HL-60 (cell line): ENCODE results near the gene PLXNB3.

Experiments
- DNase-seq, 2 experiments: peaks; one replicate each; pipeline ENCODE4 v3.0.0-alpha.2; 2010 to 2020; ENCODE audit warnings: low read depth in 1 of 2, low spot score in 1 of 2
- H3K27ac ChIP-seq: fragments of 250-450 bp; sonication (Bioruptor Pico); replicated peaks from 2 replicates; pipeline ENCODE4 v1.5.1; 2020; ENCODE audit warnings: mild to moderate bottlenecking, moderate library complexity
- H3K27me3 ChIP-seq: fragments of 250-450 bp; sonication (Bioruptor Pico); 2 replicates; pipeline ENCODE4 v1.5.1; 2021; ENCODE audit warnings: mild to moderate bottlenecking, moderate library complexity; ENCODE audit not compliant: insufficient read depth, poor library complexity, severe bottlenecking
- H3K4me3 ChIP-seq: replicated peaks from 2 replicates; pipeline ENCODE4 v1.5.1; 2011; ENCODE audit warnings: mild to moderate bottlenecking, control low read depth, low read length; ENCODE audit not compliant: insufficient read depth
- CTCF ChIP-seq: IDR thresholded peaks from one replicate; pipeline ENCODE4 v1.5.1; 2011; ENCODE audit warnings: low read length, control low read depth, inconsistent platforms; ENCODE audit not compliant: insufficient read depth
- GABPA ChIP-seq: IDR thresholded peaks from 2 replicates; pipeline ENCODE4 v1.6.1; 2012; ENCODE audit warnings: low read depth
- POLR2AphosphoS5 ChIP-seq: IDR thresholded peaks from 2 replicates; pipeline ENCODE4 v1.6.1; 2012; ENCODE audit warnings: low read depth
- REST ChIP-seq: IDR thresholded peaks from 2 replicates; pipeline ENCODE4 v1.6.1; 2012; ENCODE audit warnings: low read depth; ENCODE audit not compliant: insufficient replicate concordance
- SPI1 ChIP-seq: IDR thresholded peaks from 2 replicates; pipeline ENCODE4 v1.6.1; 2012; ENCODE audit warnings: low read depth, mild to moderate bottlenecking, borderline replicate concordance

The PLXNB3 gene

DNA sequence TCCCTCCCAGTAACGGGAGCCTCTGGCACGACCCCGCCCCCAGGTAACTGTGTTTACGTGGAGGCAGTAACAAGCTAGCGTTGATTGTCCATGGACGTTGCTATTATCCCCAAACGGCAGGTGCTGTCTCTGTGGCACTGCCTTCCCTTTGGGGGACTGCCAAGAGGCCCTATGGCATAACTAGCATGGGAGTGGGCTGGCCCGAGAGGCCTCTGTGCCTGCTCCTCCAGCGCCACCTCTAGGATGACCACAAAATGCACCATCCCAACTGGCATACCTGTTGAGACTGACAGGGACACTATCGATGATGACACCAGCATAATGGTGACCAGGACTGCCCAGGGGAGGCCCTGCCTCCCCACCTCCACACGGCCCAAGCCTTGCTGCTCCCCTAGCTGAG, 18.3 kb downstream of the PLXNB3 start:
- Histone ChIP-seq H3K4me3 (no peak overlapping the region), H3K27ac (no peak overlapping the region), H3K27me3 (no peaks in the 10 kb centered on the region)
- TF ChIP-seq GABPA (no peak), SPI1 (no peak)
- DNase-seq, result no peak

DNA sequence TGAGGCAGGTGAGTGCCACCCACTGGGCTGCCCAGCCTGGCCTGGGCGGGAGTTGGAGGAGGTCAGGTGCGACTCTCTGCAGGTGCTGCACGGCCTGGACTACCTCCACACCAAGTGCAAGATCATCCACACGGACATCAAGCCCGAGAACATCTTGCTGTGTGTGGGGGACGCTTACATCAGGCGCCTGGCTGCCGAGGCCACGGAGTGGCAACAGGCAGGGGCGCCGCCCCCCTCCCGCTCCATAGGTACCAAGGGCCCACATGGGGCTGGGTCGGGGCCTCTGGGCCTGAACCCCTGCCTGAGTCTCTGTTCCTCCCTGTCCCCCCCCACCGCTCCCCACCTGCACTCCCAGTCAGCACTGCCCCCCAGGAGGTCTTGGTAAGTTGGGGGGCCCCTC, 18.8 kb downstream of the PLXNB3 start:
- TF ChIP-seq REST, result no peak
- no peak for TF ChIP-seq SPI1
- no peak for TF ChIP-seq CTCF
- no peak for TF ChIP-seq POLR2AphosphoS5
- no peak for TF ChIP-seq GABPA

DNA sequence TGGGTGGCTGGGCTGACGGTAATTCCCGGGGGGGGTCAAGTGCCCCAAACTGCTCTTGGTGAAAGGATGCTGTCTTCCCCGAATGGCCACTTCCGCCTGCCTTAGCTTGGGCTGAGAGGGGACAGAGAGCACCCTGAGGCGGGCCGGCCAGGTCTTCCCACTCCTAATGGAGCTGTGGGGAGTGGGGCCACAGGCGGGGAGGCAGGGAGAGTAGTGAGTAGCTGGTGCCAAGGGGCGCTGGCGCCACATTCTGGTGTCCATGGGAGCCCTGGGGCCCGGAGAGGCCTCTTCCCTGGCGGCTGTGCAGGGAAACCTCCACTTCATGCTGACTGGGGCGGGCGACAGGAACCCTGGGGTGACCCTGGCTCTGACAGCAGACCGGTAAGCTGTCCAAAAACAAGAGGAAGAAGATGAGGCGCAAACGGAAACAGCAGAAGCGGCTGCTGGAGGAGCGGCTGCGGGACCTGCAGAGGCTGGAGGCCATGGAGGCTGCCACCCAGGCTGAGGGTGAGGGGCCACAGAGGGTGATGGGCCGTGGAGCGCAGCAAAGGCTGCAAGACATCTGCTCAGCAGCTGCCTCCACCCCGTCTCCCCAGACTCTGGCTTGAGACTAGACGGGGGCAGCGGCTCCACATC, 19.4 kb downstream of the PLXNB3 start:
- H3K4me3 ChIP-seq, result no peak overlapping the region
- DNase-seq, result no peak
- TF ChIP-seq SPI1, result no peak
- no peak for TF ChIP-seq GABPA
- TF ChIP-seq CTCF, result no peak
- no peak for TF ChIP-seq POLR2AphosphoS5
- no peak for TF ChIP-seq REST
- no peak overlapping the region for H3K27ac ChIP-seq
- H3K27me3 ChIP-seq, result no peaks in the 10 kb centered on the region

More for the DNA sequence above, 18.8 kb downstream of the PLXNB3 start:
- no peak overlapping the region for H3K4me3 ChIP-seq
- no peak overlapping the region for H3K27ac ChIP-seq
- H3K27me3 ChIP-seq, result no peaks in the 10 kb centered on the region
- DNase-seq, result no peak

GRCh38 chrX:153784325-153784967, 20.4 kb downstream of the PLXNB3 start:
- DNase-seq, result no peak
- no peak overlapping the region for H3K27ac ChIP-seq
- H3K27me3 ChIP-seq, result no peaks in the 10 kb centered on the region
- no peak overlapping the region for H3K4me3 ChIP-seq
- no peak for TF ChIP-seq POLR2AphosphoS5
- TF ChIP-seq REST, result no peak
- TF ChIP-seq CTCF, result no peak
- TF ChIP-seq SPI1, result no peak
- no peak for TF ChIP-seq GABPA
